ENCODE measurements around the gene RAB6B.

Gene RAB6B

GRCh38 chr3:133930341-133930933 is 34.8 kb upstream of the RAB6B start:
- no peak overlapping the region for H3K27ac ChIP-seq
- H3K9me3 ChIP-seq (ENCODE audit: control insufficient read depth, low read length), result no peaks in the 10 kb centered on the region
- TF ChIP-seq CTCF (IDR thresholded peaks at IDR 0.05), result peak; percentile 64
- no peak overlapping the region for H3K9ac ChIP-seq
- H3K4me2 ChIP-seq (ENCODE audit: low read length), result no peak overlapping the region
- H3K4me3 ChIP-seq (ENCODE audit: low read depth, low read length), result no peak overlapping the region
- no peaks in the 10 kb centered on the region for H3K79me2 ChIP-seq
- no peaks in the 10 kb centered on the region for H3K4me1 ChIP-seq
- H3K27me3 ChIP-seq (ENCODE audit: control insufficient read depth, insufficient read depth, low read length), result no peaks in the 10 kb centered on the region
- H2AFZ ChIP-seq, result no peak overlapping the region
- H3K36me3 ChIP-seq (ENCODE audit: control insufficient read depth, insufficient read depth, low read length), result no peaks in the 10 kb centered on the region

GRCh38 chr3:133928903-133929607 is 33.4 kb upstream of the RAB6B start:
- Histone ChIP-seq H3K9me3 (ENCODE audit: control insufficient read depth, low read length) (no peaks in the 10 kb centered on the region), H2AFZ (no peak overlapping the region), H3K9ac (no peak overlapping the region), H3K36me3 (ENCODE audit: control insufficient read depth, insufficient read depth, low read length) (no peaks in the 10 kb centered on the region), H3K27ac (no peak overlapping the region), H3K79me2 (no peaks in the 10 kb centered on the region), H3K4me1 (no peaks in the 10 kb centered on the region), H3K4me2 (ENCODE audit: low read length) (no peak overlapping the region), H3K4me3 (ENCODE audit: low read depth, low read length) (no peak overlapping the region), H3K27me3 (ENCODE audit: control insufficient read depth, insufficient read depth, low read length) (no peaks in the 10 kb centered on the region)
- no peak for TF ChIP-seq CTCF (IDR thresholded peaks at IDR 0.05)

GRCh38 chr3:133928136-133928893 is 32.6 kb upstream of the RAB6B start:
- no peaks in the 10 kb centered on the region for H3K79me2 ChIP-seq
- no peak overlapping the region for H3K9ac ChIP-seq
- no peaks in the 10 kb centered on the region for H3K9me3 ChIP-seq (ENCODE audit: control insufficient read depth, low read length)
- no peaks in the 10 kb centered on the region for H3K36me3 ChIP-seq (ENCODE audit: control insufficient read depth, insufficient read depth, low read length)
- H3K4me3 ChIP-seq (ENCODE audit: low read depth, low read length), result no peak overlapping the region
- H3K4me1 ChIP-seq, result no peaks in the 10 kb centered on the region
- peak overlapping the region; percentile 67 for H2AFZ ChIP-seq
- TF ChIP-seq CTCF (IDR thresholded peaks at IDR 0.05), result no peak
- H3K27me3 ChIP-seq (ENCODE audit: control insufficient read depth, insufficient read depth, low read length), result no peaks in the 10 kb centered on the region
- H3K27ac ChIP-seq, result no peak overlapping the region
- no peak overlapping the region for H3K4me2 ChIP-seq (ENCODE audit: low read length)

GRCh38 chr3:133927540-133928066 is 31.9 kb upstream of the RAB6B start:
- peak; percentile 68 for TF ChIP-seq CTCF (IDR thresholded peaks at IDR 0.05)
- no peak overlapping the region for H3K9ac ChIP-seq
- no peaks in the 10 kb centered on the region for H3K4me1 ChIP-seq
- no peaks in the 10 kb centered on the region for H3K79me2 ChIP-seq
- no peaks in the 10 kb centered on the region for H3K36me3 ChIP-seq (ENCODE audit: control insufficient read depth, insufficient read depth, low read length)
- no peak overlapping the region for H3K27ac ChIP-seq
- H2AFZ ChIP-seq, result peak overlapping the region; percentile 93
- no peaks in the 10 kb centered on the region for H3K27me3 ChIP-seq (ENCODE audit: control insufficient read depth, insufficient read depth, low read length)
- no peaks in the 10 kb centered on the region for H3K9me3 ChIP-seq (ENCODE audit: control insufficient read depth, low read length)
- peak overlapping the region; percentile 43 for H3K4me3 ChIP-seq (ENCODE audit: low read depth, low read length)
- peak overlapping the region; percentile 61 for H3K4me2 ChIP-seq (ENCODE audit: low read length)

All from parathyroid adenoma (tissue), 2 donors.